RWPE1 (cell line): Measurements from ENCODE around the gene TRAPPC5.
A peak's percentile ranks its signal among the peaks of the same experiment; 100 is the strongest.

Experiments
- CTCF ChIA-PET: fragments of 350-600 bp; sonication (Branson Sonifier 250); formaldehyde crosslinking; extraction: SDS; loops from one replicate; lab custom pipeline; 2021; lab: Yijun Ruan, JAX
- POLR2A ChIA-PET: fragments of 400-600 bp; formaldehyde crosslinking; extraction: SDS; loops from one replicate; lab custom pipeline; 2020; ENCODE audit warnings: antibody characterized with exemption; ENCODE audit not compliant: low non-redundant PET; lab: Yijun Ruan, JAX
- DNase-seq: peaks from one replicate; pipeline ENCODE4 v3.0.0; 2012; ENCODE audit warnings: low spot score
- H3K27ac ChIP-seq: fragments of 450-650 bp; 2 replicates; pipeline ENCODE4 v1.5.1; 2017
- CTCF ChIP-seq: fragments of 450-650 bp; conservative IDR thresholded peaks from 2 replicates; pipeline ENCODE4 v1.5.1; 2017; ENCODE audit warnings: low read depth, mild to moderate bottlenecking

Gene TRAPPC5

DNA sequence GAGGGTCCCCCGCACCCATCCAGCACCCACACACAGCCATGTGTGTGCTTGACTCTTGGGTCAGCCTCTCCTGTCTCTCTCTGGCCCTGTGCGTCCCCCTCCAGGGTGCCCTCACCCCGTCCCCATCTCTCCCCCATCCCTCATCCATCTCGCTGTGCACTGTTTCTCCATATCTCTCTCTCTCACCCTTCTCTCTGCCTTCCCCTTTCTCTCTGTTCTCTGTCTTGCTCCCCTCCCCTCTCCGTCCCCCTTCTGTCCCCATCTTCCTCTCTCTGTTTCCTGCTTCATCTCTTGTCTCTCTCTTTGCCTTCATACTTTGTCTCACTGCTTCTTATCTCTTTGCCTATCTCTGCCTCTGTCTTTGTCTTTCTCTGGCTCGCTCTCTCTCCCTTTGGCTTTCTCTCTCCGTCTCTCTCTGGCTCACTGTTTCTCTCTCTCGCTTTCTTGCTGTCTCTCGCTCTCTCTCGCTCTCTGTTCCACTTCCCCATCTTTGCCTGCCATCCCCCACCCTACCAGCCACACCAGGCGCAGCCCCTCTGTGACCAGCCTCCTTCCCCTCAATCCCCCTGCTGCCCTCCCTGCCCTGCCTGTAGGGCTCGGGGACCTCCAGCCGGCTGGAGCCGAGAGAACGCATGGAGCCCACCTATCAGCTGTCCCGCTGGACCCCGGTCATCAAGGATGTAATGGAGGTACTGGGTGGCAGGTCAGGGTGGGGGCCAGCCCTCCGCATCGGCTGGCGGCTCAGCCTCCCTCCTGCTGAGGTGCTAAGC, 34.8 kb upstream of the TRAPPC5 start:
- no peak overlapping the region for H3K27ac ChIP-seq
- no peak for TF ChIP-seq CTCF
- CTCF ChIA-PET, result no interaction called here
- POLR2A ChIA-PET, result no interaction called here
- DNase-seq, result no peak

DNA sequence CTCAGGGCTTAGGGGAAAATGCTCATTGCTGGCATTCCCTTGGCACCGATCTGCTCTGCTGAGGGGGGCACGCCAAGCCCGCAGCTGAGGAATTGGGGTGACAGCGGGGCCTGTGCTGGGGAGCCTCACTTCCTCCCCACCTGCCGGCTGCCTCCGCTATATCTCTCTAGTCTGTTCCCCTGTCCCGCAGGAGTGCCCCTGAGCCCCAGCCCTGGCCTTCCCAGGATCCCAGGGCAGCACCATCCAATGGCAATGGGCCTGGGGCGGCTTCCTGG, 34.3 kb upstream of the TRAPPC5 start:
- no peak for DNase-seq
- H3K27ac ChIP-seq, result no peak overlapping the region
- TF ChIP-seq CTCF, result no peak
- ChIA-PET CTCF (no interaction called here), POLR2A (no interaction called here)

DNA sequence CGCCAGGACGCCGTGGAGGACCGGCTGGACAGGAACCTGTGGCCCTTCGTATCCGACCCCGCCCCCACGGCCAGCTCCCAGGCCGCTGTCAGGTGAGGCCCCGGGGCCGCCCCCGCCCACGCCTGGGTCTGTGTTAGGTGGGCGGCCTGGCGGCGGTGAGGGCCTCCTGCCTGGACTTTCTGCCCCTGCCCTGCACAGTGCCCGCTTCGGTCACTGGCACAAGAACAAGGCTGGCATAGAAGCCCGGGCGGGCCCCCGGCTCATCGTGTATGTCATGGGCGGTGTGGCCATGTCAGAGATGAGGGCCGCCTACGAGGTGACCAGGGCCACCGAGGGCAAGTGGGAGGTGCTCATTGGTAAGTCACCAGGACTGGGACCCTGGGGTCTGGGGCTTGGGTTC, 33.5 kb upstream of the TRAPPC5 start:
- no peak for DNase-seq
- no peak overlapping the region for H3K27ac ChIP-seq
- ChIA-PET CTCF (no interaction called here), POLR2A (no interaction called here)
- no peak for TF ChIP-seq CTCF

- TF ChIP-seq CTCF, result no peak
- CTCF ChIA-PET, result no interaction called here
- DNase-seq, result no peak
- H3K27ac ChIP-seq, result no peak overlapping the region
- POLR2A ChIA-PET, result interaction anchor here (0.6 kb wide), 1 partner anchor 146 kb away, joined by 3 read pairs; no protein-coding TSS in a partner anchor
These were observed 32.2 kb upstream of the TRAPPC5 start for GRCh38 chr19:7648265-7649014.

DNA sequence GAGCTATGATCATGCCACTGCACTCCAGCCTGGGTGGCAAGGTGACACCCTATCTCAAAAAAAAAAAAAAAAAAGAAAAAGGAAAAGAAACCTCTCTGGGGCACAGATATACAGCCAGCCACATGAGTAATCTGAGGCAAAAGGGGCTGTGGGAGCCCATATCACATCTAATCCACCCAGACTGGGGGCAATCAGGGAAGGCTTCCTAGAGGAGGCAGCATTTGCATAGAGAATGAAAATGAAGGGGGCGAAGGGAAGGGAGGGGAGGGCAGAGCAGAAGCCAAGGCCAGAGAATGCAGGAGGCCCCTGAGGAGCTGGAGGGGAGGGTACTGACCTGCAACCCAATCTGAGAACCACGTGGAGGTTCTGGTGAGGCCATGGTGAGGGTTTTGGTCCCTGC, 30.5 kb upstream of the TRAPPC5 start:
- no peak overlapping the region for H3K27ac ChIP-seq
- TF ChIP-seq CTCF, result no peak
- DNase-seq, result no peak
- ChIA-PET POLR2A (interaction anchor here (0.6 kb wide), 1 partner anchor 253 kb away, joined by 5 read pairs; no protein-coding TSS in a partner anchor), CTCF (no interaction called here)

DNA sequence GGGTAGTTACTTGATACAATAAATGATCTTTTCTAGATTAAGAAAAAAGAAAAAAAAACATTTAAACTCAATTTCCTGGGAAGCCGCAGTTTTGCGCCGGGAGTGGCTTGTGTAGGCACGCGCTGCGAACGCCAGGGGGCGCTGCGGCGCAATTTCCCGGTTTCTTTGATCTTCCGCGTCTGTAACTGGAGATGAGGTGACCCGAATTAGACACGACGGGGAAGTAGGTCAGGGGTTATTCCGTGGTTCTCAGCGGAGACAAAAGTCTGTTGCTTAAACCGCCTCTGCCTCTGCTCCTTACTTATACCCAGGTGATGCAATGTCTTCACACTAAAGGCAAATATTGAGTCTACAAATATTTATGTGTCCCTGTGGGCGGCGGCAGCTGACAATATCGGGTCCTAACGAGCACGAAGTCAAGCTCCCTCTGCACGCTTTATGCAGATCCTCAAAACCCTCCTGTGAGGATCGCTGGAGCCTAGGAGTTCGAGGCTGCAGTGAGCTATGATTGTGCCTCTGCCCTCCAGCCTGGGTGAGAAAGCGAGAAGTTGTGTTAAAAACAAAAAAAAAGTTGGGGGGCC, 28.5 kb upstream of the TRAPPC5 start:
- TF ChIP-seq CTCF, result peak; percentile 94
- peak; percentile 78 for DNase-seq
- peak overlapping the region; percentile 44 for H3K27ac ChIP-seq
- ChIA-PET POLR2A (no interaction called here), CTCF (interaction anchor here (0.8 to 1.6 kb wide), 2 partner anchors 14 to 1056 kb away, joined by 3 to 4 read pairs; no protein-coding TSS in a partner anchor)
